Stimulated activated CD4-positive, alpha-beta T cell treated with anti-CD3 and anti-CD28 coated beads, TNF-alpha, amount 100 ng/mL, for 1 hour (primary cell): Measurements from ENCODE around the gene ANKRD62.
"Not testable (repeated sequence)": the region's sequence is repeated elsewhere in the genome, so short reads cannot be mapped to it uniquely, and the experiment has no call there.

Experiments
- DNase-seq, 3 donors: peaks; one replicate each; pipeline ENCODE4 v3.0.0-alpha.2; 2020; ENCODE audit warnings: low read depth in 3 of 3, low spot score in 1 of 3

ANKRD62 gene

DNA sequence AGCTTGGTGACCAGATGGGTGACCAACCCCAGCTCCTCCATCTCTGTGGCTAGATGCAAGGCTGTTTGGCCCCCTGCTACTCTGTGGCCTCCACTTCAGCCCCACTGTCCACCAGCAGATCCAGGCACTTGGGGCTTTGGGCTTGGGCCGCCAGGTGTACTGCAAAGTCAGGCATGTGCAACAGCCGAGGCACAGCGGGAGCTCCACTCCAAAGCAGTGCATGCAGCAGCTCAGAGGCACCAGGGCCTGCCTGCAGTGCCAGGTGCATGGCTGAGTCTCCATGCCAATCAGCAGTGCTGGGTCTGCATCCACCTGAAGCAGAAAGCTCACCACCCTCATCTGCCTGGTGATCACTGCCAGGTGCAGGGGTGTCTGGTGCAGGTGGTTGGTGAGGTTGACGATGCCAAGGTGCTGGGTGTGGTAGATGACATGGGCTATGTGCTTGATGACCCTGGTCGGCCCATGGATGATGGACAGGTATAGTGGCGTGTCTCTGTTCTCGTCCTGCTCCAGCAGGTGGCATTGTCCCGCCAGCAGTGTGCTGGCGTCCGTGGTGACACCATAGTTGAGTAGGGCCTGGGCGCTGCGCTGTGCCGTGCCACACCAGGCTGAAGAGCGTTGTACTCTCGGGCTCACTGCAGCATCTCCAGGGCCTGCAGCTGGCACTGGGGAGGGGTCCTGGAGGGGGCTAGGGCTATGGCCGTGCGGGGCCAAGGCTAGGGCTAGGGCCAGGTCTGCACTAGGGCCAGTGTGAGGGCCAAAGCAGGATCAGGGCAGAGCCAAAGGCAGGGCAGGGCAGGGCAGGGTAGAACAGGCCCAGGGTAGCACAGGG lies 1.0 kb upstream of the ANKRD62 start:
- no peak for DNase-seq

DNA sequence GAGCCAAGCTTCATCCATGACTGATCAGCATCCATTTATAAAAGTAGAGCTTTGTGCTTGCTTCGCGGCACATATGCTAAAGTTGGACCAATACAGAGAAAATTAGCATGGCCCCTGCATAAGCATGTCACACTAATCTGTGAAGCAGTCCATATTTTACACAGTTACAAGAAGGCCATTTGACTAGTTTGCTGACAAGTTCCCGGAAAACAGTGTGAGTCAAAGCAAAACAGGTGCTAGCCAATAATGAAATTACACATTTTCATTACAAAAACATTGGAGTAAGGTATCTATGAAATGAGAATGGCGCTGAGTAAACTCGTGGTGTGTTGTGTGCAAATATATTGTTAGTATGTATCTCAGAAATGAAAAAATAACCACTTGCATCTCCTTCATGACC lies 4.7 kb downstream of the ANKRD62 start:
- no peak for DNase-seq

DNA sequence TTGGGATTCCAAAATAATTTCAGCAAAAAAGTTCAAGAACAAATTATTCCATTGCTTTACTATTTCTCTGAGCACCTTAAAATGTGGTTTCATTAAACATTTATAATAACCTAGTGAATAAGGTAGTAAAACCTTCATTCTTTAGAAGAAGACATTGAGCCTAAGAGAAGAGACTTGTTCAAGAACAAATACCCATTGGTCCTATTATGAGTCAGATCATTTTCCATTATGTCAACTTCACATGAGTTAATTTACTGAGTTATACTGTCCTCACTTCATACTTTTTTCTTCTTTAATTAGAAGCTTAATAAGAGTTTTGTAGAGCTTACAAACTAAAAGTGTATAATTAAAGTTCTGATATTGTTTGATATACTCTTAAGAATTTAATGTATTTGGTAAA lies 5.5 kb downstream of the ANKRD62 start:
- DNase-seq = no peak

DNA sequence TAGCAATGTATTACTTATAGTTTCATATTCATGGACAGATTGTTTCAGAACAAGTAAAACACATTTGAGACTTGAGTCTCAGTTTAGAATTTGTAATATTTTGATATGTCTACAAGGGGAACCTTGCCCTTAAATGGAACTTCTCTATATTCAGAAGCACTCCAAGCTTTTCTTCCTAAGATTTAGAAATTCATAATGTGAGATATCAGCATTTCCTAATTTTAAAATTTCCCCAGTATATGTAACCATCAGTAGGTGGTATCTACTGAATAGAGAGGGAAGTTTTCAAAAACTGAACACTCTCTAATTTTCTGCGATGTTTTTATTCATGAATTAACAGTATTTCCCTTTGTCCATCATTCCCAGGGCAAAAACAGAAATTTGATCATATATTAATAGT lies 7.6 kb downstream of the ANKRD62 start:
- DNase-seq = no peak

DNA sequence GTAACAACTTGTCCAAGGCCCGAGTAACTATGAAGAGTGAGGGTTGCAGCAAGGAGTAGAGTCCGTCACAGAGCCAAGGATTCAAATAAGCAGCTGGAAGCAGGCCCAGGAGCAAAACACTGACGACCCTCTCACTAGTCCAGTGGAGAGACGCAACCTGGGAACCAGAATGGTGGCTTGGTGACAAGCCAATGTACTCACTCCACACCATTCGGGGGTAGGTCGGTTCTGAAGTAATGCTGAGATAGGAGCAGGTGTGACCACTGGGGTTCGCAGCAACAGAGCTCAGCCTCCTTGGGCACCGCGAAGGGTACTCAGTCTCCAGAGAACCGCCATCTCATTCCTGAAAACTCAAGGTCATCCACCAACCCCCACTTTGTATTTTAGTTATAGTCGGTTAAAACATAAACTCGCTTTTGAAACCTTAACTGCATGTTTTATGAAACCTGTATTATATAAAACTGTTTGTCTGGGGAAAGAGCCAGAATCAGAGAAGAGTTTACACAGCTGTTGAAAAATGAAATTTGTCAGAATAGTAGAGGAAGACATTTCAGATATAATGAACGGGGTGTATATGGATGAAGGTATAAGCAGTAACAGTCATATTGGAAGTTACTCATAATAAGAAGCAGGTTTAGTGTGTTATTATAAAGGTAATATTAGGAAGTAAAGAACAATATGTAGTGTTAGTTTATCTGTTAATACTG lies 8.6 kb downstream of the ANKRD62 start:
- no peak for DNase-seq

DNA sequence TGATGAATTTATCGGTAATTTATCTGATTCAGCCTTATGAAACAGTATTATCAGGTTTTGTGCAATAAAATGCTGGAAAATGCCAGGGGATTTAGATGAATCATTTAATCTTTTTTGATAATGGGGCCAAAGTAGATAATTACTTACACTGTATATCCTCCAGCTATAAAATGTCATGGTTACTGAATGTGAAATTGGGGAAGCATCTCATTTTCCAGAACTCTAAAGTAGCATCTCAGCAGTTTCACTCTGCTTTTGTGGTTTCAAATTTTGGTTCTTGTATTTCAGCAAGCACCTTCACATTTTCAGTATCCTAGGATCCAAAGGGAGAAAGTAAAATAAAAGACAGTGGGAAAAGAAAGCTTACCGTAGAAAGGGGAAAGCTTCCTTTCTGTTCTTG lies 12.8 kb downstream of the ANKRD62 start:
- DNase-seq = no peak

DNA sequence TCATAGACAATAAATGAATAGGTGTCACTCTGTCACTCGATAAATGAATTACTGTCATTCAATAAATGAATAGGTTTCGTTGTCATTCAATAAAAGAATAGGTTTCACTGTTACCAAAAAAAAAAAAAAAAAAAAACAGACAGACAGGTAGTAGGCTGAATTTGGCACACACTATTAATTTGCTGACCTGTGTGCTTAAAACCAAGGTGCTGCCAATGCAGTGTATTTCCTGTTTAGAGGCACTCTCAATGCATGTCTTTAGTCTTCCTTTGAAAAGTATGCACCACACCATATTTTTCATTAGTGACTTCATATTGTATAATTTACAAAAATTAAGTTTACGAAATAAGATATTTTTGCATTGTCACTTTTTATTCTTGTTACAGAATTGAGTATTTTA lies 16.2 kb downstream of the ANKRD62 start:
- DNase-seq = no peak

DNA sequence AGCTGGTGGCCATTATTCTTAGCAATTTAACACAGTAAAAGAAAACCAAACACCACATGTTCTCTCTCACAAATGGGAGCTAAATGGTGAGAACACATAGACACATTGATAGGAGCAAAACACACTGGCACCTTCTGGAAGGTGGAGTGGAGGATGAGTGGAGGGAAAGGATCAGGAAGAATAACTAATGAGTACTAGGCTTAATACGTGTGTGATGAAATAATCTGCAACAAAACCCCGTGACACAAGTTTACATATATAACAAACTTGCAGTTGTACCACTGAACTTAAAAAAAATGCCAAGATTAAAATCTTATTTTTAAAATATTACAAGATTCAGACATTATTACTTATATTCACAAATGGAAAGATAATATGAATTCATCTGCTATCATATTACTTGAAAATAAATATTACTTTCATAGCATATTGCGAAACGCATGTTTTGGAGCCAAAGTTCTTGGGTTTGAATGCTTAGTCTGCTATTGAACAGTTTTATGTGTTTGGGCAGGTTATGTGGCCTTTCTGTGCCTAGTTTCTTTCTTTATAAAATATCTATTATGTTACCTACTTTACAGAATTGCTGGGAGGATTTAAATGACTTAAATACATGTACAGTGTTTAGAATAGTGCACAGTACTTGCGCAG lies 20.5 kb downstream of the ANKRD62 start:
- no peak for DNase-seq

DNA sequence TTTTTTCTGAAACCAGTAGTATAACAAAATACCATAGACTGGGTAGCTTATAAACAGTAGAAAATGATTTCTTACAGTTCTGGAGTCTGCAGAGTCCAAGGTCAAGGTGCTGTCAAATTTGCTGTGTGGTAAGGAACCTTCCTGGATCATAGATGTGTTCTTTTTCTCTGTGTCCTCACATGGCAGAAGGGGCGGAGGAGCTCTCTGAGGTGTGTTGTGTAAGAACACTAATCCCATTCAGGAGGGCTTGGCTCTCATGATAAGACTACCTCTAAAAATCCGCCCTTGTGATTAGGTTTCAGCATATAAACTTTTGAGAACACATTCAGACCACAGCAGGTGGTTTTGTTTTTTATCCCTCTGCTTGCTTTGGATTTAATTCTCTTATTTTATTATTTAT lies 25.7 kb downstream of the ANKRD62 start:
- no peak for DNase-seq

DNA sequence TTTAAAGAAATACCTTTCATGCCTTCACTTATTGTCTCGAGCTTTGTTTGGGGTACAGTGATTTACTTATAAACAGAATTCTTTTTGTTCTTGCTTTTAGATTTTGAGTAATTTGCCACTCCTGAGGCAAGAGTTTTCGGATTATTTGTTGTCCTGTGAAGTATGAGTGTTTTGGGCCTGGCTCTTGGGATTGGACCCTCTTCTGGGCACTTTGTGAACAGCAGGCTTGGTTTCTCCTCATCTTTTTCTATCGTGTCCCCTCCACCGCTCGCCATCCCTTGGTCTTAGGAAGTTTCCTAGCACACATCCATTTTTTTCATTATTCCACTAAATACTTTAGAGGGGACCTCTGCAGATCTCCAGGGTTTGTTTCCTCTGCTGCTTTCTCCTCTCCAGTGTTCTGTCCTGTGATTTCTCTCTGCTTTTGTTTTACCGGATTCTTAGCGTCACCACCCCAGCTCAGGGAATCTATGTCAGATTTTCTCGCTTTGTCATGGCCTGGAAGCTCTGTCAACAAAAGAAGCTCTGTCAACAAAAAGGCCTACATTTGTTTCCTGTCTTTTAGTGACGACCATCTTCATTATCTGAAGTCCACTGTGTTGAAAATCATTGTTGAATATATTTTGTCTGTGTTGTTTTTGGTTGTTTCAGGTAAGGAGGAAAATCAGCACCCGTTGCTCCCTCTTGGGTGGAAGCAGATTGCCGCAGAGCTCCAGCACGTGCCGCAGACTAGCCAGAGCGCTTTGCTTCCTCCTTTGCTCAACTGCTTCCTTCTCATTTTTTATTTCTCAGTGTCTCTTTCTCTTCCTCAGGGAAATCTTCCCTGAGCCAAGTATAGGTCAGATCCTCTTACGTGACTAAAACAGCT lies 27.8 kb downstream of the ANKRD62 start:
- DNase-seq = no peak

DNA sequence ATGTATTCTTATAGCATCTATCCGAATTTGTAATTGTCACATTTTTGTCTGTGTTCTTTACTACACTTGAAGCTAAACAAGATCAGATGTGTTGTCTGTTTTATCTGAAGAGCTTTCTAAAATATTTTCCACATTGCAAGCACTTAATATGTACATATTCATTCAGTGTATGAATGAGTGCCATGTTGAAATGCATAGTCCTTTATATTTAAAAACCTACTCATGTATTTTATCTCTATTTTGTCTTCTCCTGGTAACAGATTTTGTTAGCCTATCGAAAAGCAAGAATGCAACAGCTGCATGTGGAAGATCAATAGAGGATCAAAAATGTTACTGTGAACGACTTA lies 28.4 kb downstream of the ANKRD62 start:
- not testable (repeated sequence) for DNase-seq

DNA sequence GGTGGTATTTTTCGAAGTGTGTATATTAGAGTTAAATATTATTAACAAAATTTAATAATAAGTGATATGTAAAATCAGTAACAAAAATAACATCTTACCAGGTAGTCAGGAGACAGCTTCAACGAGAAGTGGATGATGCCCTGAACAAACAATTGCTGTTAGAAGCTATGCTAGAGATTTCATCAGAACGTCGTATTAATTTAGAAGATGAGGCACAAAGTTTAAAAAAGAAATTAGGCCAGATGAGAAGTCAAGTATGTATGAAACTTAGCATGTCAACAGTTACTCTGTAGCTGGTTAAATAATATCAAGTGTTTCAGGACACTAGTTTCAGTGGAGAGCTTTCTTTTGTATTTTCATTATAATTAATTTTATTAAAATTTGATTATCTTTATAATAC lies 34.0 kb downstream of the ANKRD62 start:
- DNase-seq = not testable (repeated sequence)

DNA sequence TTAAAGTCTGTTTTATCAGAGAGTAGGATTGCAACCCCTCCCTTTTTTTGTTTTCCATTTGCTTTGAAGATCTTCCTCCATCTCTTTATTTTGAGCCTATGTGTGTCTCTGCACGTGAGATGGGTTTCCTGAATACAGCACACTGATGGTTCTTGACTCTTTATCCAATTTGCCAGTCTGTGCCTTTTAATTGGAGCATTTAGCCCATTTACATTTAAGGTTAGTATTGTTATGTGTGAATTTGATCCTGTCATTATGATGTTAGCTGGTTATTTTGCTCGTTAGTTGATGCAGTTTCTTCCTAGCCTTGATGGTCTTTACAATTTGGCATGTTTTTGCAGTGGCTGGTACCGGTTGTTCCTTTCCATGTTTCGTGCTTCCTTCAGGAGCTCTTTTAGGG lies 45.2 kb downstream of the ANKRD62 start:
- DNase-seq = not testable (repeated sequence)

DNA sequence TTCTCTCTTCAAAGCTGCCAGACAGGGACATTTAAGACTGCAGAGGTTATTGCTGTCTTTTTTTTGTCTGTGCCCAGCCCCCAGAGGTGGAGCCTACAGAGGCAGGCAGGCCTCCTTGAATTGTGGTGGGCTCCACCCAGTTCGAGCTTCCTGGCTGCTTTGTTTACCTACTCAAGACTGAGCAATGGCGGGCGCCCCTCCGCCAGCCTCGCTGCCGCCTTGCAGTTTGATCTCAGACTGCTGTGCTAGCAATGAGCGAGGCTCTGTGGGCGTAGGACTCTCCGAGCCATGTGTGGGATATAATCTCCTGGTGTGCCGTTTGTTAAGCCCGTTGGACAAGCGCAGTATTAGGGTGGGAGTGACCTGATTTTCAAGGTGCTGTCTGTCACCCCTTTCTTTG lies 47.2 kb downstream of the ANKRD62 start:
- DNase-seq = not testable (repeated sequence)

DNA sequence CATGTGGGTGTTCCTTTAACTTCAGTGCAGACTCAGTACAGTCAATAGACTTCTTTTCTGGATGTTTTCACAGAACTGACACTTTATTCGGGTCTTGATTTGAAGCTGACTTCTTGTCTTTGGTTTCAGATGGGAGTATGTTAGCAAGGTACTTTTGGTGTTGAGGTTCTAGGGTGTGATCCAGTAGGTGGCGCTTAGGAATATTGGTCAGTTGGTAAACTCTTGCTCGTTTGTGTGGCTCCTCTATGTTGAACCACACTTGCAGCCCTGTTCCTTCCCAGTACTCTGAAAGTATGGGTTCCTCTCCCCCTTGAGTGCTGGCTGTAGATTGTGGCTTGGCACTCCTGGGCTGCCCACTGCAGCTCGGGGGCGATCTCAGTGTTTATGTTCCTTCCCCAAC lies 48.1 kb downstream of the ANKRD62 start:
- not testable (repeated sequence) for DNase-seq

DNA sequence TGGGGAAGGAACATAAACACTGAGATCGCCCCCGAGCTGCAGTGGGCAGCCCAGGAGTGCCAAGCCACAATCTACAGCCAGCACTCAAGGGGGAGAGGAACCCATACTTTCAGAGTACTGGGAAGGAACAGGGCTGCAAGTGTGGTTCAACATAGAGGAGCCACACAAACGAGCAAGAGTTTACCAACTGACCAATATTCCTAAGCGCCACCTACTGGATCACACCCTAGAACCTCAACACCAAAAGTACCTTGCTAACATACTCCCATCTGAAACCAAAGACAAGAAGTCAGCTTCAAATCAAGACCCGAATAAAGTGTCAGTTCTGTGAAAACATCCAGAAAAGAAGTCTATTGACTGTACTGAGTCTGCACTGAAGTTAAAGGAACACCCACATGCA lies 55.8 kb downstream of the ANKRD62 start:
- not testable (repeated sequence) for DNase-seq

DNA sequence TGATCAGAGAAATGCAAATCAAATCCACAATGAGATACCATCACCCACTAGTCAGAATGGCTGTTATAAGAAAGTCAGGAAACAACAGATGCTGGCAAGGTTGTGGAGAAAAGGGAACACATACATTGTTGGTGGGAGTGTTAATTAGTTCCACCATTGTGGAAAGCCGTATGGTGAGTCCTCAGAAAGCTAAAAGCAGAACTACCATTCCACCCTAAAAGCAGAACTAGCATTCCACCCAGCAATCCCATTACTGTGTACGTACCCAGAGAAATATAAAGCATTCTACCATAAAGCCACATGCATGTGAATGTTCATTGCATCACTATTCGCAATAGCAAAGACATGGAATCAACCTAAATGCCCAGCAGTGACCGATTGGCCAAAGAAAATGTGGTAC lies 60.7 kb downstream of the ANKRD62 start:
- no peak for DNase-seq

DNA sequence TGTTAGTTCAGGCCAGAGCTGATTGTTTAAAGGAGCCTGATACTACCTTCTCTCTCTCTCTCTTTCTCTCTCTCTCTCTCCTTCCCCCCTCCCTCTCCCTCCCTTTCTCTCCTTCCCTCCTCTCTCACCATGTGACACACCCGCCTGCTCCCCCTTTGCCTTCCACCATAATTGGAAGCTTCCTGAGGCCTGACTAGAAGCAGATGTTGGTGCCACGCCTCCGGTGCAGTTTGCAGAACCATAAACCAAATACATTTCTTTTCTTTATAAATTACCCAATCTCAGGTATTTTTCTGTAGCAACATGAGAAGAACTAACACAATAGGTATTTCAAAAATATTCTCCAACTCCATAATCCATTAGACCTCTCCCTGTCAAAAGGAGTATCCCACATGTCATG lies 62.4 kb downstream of the ANKRD62 start:
- DNase-seq = no peak

DNA sequence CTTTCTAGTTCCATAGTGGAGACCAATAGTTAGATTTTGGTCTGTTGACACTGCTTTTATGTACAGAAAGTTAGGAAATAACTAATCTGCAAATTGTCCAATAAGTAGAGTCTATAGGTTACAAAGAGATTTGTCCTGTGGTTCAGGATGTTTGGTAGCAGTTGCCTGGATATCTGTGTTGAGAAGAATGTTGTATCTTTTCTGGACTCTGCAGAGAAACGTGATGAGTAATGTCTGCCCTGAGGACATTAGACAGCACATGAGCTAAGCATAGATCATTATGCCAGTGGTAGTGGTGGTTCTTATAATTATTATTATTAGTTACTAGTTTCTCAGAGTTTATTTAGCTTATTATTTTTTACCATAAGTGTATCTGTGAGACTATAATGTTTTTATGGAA lies 65.8 kb downstream of the ANKRD62 start:
- no peak for DNase-seq

DNA sequence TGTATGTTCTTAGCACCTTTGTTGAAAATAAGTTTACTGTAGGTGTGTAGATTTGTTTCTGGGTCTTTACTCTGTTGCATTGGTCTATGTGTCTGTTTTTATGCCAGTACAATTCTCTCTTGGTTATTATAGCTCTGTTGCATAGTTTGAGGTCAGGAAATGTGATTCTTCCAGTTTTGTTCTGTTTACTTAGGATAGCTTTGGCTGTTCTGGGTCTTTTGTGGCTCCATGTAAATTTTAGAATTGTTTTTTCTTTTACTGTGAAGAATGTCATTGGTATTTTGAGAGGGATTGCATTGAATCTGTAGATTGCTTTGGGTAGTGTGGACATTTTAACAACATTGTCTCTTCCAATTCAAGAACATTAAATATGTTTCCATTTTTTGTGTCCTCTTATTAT lies 69.1 kb downstream of the ANKRD62 start:
- DNase-seq = no peak

DNA sequence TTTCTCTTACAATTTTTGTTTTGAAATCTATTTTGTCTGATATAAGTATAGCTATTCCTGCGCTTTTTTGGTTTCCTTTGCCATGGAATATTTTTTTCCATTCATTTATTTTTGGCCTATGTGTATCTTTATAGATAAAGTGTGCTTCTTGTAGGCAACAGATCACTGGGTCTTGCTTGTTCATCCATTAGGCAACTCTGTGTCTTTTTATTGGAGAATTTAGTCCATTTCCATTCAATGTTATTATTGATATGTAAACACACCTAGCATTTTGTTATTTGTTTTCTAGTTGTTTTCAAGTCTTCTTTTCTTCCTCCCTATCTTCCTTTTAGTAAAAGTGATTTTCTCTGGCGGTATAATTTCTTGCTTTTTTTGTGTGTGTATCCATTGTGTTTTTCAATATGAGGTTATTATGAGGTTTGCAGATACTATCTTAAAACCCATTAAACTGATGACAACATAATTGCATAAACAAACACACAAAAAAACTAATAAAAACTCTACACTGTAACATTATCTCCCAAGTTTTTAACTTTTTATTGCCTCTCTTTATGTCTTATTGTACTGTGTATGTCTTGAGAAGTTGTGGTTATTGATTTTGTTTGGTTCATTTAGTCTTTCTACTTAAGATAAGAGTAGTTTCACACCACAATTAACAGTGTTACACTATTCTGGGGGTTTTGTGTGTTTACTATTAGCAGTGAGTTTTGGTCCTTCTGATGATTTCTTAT lies 71.6 kb downstream of the ANKRD62 start:
- DNase-seq = no peak
